Measurements from ENCODE around the gene LRCH1. TPM values are rescaled to one million over a fixed set of nuclear protein-coding genes. Genes with fewer than 3 reads are reported as not detected.
A peak's percentile ranks its signal among the peaks of the same experiment; 100 is the strongest.

LRCH1 gene
- total and polyA plus RNA-seq, 2 of the 13 experiments (the other 11 are each of a cell fraction or from before 2014, with no cell fraction given) = 4.1 to 12.6 TPM

DNA sequence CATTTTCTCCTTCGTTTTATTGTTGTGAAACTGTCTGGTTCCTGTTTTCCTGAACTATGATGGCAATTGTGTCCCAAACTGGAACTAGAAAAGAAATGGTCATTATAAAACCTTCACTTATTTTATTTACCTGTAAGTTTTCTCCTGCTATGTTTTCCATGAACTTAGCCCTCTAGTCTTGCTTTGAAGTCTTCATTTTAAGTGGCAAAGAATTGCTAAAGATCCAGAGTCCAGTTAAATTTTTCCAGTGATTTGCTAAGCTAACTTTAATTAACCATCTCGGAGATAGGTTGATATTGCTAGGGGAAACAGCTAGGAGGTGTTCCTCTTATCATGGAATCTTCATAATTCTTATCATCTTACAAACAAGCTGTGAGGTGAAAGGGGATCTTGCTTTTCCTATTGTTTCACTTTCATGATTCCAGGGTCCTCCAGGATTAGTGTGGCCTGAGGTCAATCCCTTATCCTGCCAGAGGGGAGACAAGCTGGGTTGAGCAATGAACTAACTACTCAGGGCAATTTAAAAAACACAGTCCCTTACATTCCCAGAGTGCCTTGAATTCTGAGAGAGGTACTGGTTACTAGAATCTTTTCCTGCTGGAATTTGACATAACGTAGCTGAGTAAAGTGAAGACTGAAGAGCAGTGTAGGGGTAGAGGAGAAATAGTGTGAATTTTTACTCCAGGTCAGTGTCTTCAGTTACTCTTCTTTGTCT lies 131.5 kb downstream of the LRCH1 start (continued):
- TF ChIP-seq XBP1 (CRISPR knock-in tag; IDR thresholded peaks at IDR 0.05) (no peak), ZNF17 (CRISPR knock-in tag; IDR thresholded peaks at IDR 0.05) (no peak), EED (CRISPR knock-in tag; IDR thresholded peaks at IDR 0.05) (no peak), ZSCAN9 (CRISPR knock-in tag; IDR thresholded peaks at IDR 0.05; ENCODE audit: borderline replicate concordance) (no peak), SALL2 (CRISPR knock-in tag; IDR thresholded peaks at IDR 0.05) (no peak), TCF12 (IDR thresholded peaks at IDR 0.05) (no peak), TCF12 (CRISPR knock-in tag; IDR thresholded peaks at IDR 0.05) (no peak), ZBTB8A (CRISPR knock-in tag; IDR thresholded peaks at IDR 0.05; ENCODE audit: borderline replicate concordance, low read depth) (no peak), HOXA5 (CRISPR knock-in tag; IDR thresholded peaks at IDR 0.05) (no peak), ZNF180 (CRISPR knock-in tag; IDR thresholded peaks at IDR 0.05; ENCODE audit: borderline replicate concordance, low read depth) (no peak), PITX1 (CRISPR knock-in tag; IDR thresholded peaks at IDR 0.05) (peak; percentile 54), ZNF121 (CRISPR knock-in tag; IDR thresholded peaks at IDR 0.05) (no peak), CBX5 (CRISPR knock-in tag; IDR thresholded peaks at IDR 0.05; ENCODE audit: borderline replicate concordance) (no peak), CREM (IDR thresholded peaks at IDR 0.05) (peak; percentile 34; the same call in 1 of the 2 replicates), CREM (CRISPR knock-in tag; IDR thresholded peaks at IDR 0.05) (no peak), ISL2 (CRISPR knock-in tag; IDR thresholded peaks at IDR 0.05) (peak; percentile 34; the same call in 1 of the 2 replicates), MIXL1 (CRISPR knock-in tag; IDR thresholded peaks at IDR 0.05) (0 out of 2 replicates have a peak, but pooled peaks have one; percentile 17), ZNF674 (CRISPR knock-in tag; IDR thresholded peaks at IDR 0.05; ENCODE audit: low read depth) (no peak), CBFB (CRISPR knock-in tag; IDR thresholded peaks at IDR 0.05) (no peak), SOX13 (IDR thresholded peaks at IDR 0.05) (no peak), SOX13 (CRISPR knock-in tag; conservative IDR thresholded peaks at IDR 0.05 in 1 of 2, IDR thresholded peaks at IDR 0.05 in 1 of 2) (peak in 1 of 2 experiments; percentile 90; a peak in 2 of 4 replicates), NFYB (CRISPR knock-in tag; IDR thresholded peaks at IDR 0.05) (no peak), NCOR1 (IDR thresholded peaks at IDR 0.05; ENCODE audit: borderline replicate concordance, low read length) (no peak), ETV6 (CRISPR knock-in tag; conservative IDR thresholded peaks at IDR 0.05) (no peak), HNF4A (CRISPR knock-in tag; IDR thresholded peaks at IDR 0.05) (peak; percentile 44), GATA4 (IDR thresholded peaks at IDR 0.05; ENCODE audit: borderline replicate concordance, low read depth) (peak; percentile 34; the same call in 1 of the 2 replicates)
- TF ChIP-seq, protein P1, sequence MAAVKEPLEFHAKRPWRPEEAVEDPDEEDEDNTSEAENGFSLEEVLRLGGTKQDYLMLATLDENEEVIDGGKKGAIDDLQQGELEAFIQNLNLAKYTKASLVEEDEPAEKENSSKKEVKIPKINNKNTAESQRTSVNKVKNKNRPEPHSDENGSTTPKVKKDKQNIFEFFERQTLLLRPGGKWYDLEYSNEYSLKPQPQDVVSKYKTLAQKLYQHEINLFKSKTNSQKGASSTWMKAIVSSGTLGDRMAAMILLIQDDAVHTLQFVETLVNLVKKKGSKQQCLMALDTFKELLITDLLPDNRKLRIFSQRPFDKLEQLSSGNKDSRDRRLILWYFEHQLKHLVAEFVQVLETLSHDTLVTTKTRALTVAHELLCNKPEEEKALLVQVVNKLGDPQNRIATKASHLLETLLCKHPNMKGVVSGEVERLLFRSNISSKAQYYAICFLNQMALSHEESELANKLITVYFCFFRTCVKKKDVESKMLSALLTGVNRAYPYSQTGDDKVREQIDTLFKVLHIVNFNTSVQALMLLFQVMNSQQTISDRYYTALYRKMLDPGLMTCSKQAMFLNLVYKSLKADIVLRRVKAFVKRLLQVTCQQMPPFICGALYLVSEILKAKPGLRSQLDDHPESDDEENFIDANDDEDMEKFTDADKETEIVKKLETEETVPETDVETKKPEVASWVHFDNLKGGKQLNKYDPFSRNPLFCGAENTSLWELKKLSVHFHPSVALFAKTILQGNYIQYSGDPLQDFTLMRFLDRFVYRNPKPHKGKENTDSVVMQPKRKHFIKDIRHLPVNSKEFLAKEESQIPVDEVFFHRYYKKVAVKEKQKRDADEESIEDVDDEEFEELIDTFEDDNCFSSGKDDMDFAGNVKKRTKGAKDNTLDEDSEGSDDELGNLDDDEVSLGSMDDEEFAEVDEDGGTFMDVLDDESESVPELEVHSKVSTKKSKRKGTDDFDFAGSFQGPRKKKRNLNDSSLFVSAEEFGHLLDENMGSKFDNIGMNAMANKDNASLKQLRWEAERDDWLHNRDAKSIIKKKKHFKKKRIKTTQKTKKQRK (IDR thresholded peaks at IDR 0.05; ENCODE audit: low read length) = no peak
- TF ChIP-seq, protein P2, sequence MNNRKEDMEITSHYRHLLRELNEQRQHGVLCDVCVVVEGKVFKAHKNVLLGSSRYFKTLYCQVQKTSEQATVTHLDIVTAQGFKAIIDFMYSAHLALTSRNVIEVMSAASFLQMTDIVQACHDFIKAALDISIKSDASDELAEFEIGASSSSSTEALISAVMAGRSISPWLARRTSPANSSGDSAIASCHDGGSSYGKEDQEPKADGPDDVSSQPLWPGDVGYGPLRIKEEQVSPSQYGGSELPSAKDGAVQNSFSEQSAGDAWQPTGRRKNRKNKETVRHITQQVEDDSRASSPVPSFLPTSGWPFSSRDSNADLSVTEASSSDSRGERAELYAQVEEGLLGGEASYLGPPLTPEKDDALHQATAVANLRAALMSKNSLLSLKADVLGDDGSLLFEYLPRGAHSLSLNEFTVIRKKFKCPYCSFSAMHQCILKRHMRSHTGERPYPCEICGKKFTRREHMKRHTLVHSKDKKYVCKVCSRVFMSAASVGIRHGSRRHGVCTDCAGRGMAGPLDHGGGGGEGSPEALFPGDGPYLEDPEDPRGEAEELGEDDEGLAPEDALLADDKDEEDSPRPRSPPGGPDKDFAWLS (CRISPR knock-in tag; IDR thresholded peaks at IDR 0.05; ENCODE audit: borderline replicate concordance) = no peak

Measured in HepG2 (cell line).